Loucy (cell line): ENCODE data around the gene AP1M1.

Experiments used
- EZH2phosphoT487 ChIP-seq: fragments of 200-600 bp; IDR thresholded peaks from 2 replicates; pipeline ENCODE4 v1.6.1; 2018; ENCODE audit warnings: antibody characterized with exemption, mild to moderate bottlenecking, moderate library complexity, borderline replicate concordance
- TF ChIP-seq, protein P1 (sequence below): fragments of 200-600 bp; sonication (generic); conservative IDR thresholded peaks from 2 replicates; pipeline ENCODE4 v1.5.1; 2014; ENCODE audit warnings: mild to moderate bottlenecking, antibody characterized with exemption, low read length

- TF ChIP-seq, protein P1, sequence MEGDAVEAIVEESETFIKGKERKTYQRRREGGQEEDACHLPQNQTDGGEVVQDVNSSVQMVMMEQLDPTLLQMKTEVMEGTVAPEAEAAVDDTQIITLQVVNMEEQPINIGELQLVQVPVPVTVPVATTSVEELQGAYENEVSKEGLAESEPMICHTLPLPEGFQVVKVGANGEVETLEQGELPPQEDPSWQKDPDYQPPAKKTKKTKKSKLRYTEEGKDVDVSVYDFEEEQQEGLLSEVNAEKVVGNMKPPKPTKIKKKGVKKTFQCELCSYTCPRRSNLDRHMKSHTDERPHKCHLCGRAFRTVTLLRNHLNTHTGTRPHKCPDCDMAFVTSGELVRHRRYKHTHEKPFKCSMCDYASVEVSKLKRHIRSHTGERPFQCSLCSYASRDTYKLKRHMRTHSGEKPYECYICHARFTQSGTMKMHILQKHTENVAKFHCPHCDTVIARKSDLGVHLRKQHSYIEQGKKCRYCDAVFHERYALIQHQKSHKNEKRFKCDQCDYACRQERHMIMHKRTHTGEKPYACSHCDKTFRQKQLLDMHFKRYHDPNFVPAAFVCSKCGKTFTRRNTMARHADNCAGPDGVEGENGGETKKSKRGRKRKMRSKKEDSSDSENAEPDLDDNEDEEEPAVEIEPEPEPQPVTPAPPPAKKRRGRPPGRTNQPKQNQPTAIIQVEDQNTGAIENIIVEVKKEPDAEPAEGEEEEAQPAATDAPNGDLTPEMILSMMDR: no peak
- TF ChIP-seq EZH2phosphoT487: no peak
Observed at GRCh38 chr19:16232568-16232967, 34.9 kb downstream of the AP1M1 start.
